Measurements from ENCODE around the gene SAFB2. TPM values are rescaled to one million over a fixed set of nuclear protein-coding genes. Genes with fewer than 3 reads are reported as not detected.

Gene SAFB2
- total RNA-seq, 2 experiments from 2014 or later, result 131 to 140 TPM

DNA sequence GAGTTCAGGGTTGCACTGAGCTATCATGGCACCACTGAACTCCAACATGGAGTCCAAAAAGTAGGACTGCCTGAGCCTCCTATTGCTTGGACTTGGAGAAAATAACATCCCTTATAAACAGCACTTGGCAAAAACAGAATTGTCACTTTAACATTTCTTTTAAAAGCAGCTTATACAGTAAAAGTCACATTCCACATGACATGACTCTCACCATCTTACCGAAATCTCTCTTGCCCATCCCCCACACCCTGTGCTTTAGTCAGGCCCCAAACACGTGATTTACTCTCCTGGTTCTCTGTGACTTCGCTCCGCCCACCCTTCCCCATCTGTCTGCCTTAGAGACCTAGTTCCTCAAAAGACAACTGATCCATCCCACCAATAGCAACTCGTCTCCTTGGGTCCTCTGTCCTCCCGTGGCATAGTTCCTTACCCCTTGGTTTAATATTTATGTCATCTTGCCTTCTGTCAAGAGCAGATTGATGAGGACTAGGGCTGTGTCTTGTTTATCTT is 4.9 kb upstream of the SAFB2 start:
- ATAC-seq (ENCODE audit: low read depth) (no peak), DNase-seq (no peak)
- Mint-ChIP-seq H3K9me3 (no peaks in the 10 kb centered on the region), H3K27me3 (no peaks in the 10 kb centered on the region), H3K4me3 (peak overlapping the region; percentile 3), H3K4me1 (peaks cover 58% of the 10 kb centered on the region), H3K36me3 (peaks cover 38% of the 10 kb centered on the region), H3K27ac (peak overlapping the region; percentile 57)
- POLR2A ChIA-PET, result interaction anchor here (0.6 kb wide), 1 partner anchor 816 kb away, joined by 6 read pairs; no protein-coding TSS in a partner anchor

DNA sequence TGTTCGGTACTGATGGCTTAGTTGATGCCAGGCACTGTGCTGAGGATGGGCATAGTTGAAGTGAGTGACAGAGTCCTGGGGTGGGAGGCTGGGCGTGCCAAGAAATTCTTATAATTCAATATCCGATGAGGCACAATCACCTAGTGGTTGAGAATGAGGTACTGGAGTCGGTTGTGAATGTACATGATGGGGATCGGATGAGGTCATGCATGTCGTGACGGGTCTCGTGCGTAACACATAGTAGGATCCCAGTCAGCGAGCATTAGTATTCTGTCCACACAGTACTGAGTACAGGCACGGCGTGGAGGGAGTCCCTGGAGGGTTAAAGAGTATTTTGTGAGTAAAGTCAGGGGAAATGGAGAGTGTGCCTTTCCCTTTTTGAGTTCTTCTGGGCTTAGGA is 3.1 kb upstream of the SAFB2 start:
- Mint-ChIP-seq H3K36me3 (peaks cover 26% of the 10 kb centered on the region), H3K9me3 (no peaks in the 10 kb centered on the region), H3K27ac (peak overlapping the region; percentile 82), H3K4me1 (peaks cover 52% of the 10 kb centered on the region), H3K27me3 (no peaks in the 10 kb centered on the region), H3K4me3 (peak overlapping the region; percentile 99)
- DNase-seq (no peak), ATAC-seq (ENCODE audit: low read depth) (no peak)
- POLR2A ChIA-PET, result interaction anchor here (0.8 to 1.6 kb wide), 3 partner anchors 61 to 95 kb away, joined by 3 to 9 read pairs (median 3); partner anchors contain the start of genes CATSPERD and RPL36

GRCh38 chr19:5624741-5625278 is 2.2 kb upstream of the SAFB2 start:
- Mint-ChIP-seq H3K27me3 (no peaks in the 10 kb centered on the region), H3K36me3 (peaks cover 31% of the 10 kb centered on the region), H3K4me3 (peak overlapping the region; percentile 99), H3K4me1 (peaks cover 54% of the 10 kb centered on the region), H3K9me3 (no peaks in the 10 kb centered on the region), H3K27ac (peak overlapping the region; percentile 82)
- POLR2A ChIA-PET, result interaction anchor here (0.8 to 1.6 kb wide), 3 partner anchors 62 to 95 kb away, joined by 3 to 9 read pairs (median 3); partner anchors contain the start of genes CATSPERD and RPL36
- ATAC-seq (ENCODE audit: low read depth) (no peak), DNase-seq (no peak)

- Mint-ChIP-seq H3K27ac (peak overlapping the region; percentile 82), H3K4me3 (peak overlapping the region; percentile 99), H3K4me1 (peaks cover 52% of the 10 kb centered on the region), H3K36me3 (peaks cover 30% of the 10 kb centered on the region), H3K27me3 (no peaks in the 10 kb centered on the region), H3K9me3 (no peaks in the 10 kb centered on the region)
- POLR2A ChIA-PET, result interaction anchor here (1.6 to 3.4 kb wide), 2 partner anchors 63 to 66 kb away, joined by 9 to 29 read pairs; partner anchors contain the start of gene RPL36
- ATAC-seq (ENCODE audit: low read depth) (no peak), DNase-seq (no peak)
Measured at GRCh38 chr19:5624018-5624663, 1.6 kb upstream of the SAFB2 start.

DNA sequence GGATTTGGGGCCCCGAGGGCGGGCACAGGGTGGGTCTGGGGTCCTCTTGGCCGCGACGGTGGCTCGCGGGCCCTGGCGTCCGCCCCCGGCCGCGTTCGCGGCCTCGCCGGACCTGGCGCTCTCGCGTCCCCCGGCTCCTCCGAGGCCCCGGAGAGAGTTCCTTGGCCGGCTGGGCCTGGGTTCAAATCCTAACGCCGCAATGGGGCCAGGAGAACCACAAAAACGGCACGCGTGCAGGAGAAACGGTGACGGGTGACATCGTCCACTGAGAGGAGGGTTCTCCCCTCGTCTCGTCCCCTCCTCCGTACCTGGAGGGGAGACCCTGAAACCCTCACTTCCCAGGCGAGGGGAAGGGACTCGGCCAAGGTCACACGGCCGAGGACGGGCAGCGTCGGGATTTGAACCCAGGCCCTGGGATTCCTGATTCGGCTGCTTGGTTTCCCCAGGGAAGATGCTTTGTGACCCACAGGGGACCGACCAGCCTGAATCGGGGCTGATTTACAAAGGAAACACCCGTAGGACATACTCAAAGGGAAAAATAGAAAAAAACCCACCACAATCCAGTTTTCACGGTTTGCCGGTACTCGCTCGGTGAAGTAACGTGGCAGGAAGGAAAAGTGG is 931 bp upstream of the SAFB2 start:
- DNase-seq, result no peak
- Mint-ChIP-seq H3K27me3 (no peaks in the 10 kb centered on the region), H3K4me1 (peaks cover 50% of the 10 kb centered on the region), H3K4me3 (peak overlapping the region; percentile 99), H3K36me3 (peaks cover 25% of the 10 kb centered on the region), H3K27ac (peak overlapping the region; percentile 99), H3K9me3 (no peaks in the 10 kb centered on the region)
- no peak for ATAC-seq (ENCODE audit: low read depth)
- POLR2A ChIA-PET, result interaction anchor here (1.0 to 3.7 kb wide), 10 partner anchors 10 to 898 kb away, joined by 3 to 29 read pairs (median 6); partner anchors contain the start of genes CATSPERD, LONP1 and RPL36

DNA sequence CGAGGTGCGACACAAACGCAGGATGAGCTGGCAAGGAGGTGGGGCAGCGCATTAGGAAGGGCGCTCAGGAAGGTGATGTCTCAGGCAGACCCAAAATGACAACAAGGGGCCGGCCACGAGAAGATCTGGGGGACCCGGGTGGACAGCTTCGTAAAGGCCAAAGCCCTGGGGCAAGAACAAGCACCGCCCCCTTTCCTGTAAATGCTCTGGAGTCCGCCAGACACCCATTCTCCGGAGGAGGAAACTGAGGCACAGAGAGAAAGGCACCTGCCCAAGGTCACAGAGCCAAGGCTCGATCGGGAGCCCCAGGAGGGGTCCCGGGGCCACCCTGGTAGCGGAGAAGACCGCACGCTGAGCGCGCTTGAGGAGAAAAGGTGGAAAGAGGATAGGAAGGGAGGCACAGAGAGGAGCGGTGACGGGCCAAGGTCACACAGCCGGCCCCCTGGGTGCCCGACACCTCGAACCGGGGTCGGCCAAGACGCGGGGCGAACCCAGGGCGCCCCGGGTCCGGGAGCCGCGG is 571 bp downstream of the SAFB2 start:
- DNase-seq (peak; percentile 53), ATAC-seq (ENCODE audit: low read depth) (no peak)
- peak overlapping the region; percentile 99 for H3K4me3 Mint-ChIP-seq
- POLR2A ChIA-PET, result interaction anchor here (0.6 to 3.7 kb wide), 13 partner anchors 8 to 897 kb away, joined by 3 to 29 read pairs (median 5); partner anchors contain the start of genes CATSPERD, LONP1 and RPL36
- H3K9me3 Mint-ChIP-seq, result no peaks in the 10 kb centered on the region
- peaks cover 18% of the 10 kb centered on the region for H3K36me3 Mint-ChIP-seq
- H3K27me3 Mint-ChIP-seq, result no peaks in the 10 kb centered on the region
- H3K4me1 Mint-ChIP-seq, result peaks cover 45% of the 10 kb centered on the region
- H3K27ac Mint-ChIP-seq, result peak overlapping the region; percentile 97

DNA sequence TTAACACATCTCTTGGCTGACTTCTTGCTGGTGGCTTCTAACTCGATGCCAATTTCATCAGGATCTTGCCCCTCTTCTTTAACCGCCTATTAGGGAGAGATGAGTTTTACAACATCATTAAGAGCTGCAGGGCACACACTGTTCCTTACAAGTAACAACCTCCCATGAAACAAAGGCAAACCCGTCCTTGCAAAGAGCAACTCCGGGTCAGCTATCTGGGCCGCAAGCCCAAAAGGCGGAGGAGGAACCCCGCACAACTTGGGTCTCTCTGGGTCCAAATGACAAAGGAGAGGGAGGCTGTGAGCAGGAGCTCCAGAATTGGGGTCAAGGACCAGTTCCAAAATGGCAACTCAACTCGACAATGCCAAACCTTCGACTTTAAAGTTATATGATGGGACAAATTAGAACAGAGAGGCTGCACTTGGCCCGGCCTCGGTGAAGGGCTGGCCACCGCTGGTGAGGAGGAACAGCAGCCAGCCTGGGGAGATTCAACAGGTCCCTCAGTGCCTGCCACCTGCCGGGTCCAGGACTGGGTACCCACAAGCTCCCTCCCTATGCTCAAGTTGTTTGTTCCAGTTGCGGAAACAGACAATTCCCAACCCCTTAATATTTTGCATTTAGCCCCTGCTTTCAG is 1.1 kb downstream of the SAFB2 start:
- ATAC-seq (ENCODE audit: low read depth), result no peak
- Mint-ChIP-seq H3K9me3 (no peaks in the 10 kb centered on the region), H3K36me3 (peaks cover 18% of the 10 kb centered on the region), H3K4me1 (peaks cover 40% of the 10 kb centered on the region), H3K27me3 (no peaks in the 10 kb centered on the region), H3K4me3 (peak overlapping the region; percentile 99), H3K27ac (peak overlapping the region; percentile 97)
- POLR2A ChIA-PET, result interaction anchor here (1.6 to 3.7 kb wide), 5 partner anchors 55 to 206 kb away, joined by 3 to 29 read pairs (median 18); partner anchors contain the start of genes CATSPERD, LONP1 and RPL36
- no peak for DNase-seq

- Mint-ChIP-seq H3K27me3 (no peaks in the 10 kb centered on the region), H3K4me1 (peaks cover 26% of the 10 kb centered on the region), H3K36me3 (peaks cover 19% of the 10 kb centered on the region), H3K27ac (peak overlapping the region; percentile 14), H3K4me3 (peak overlapping the region; percentile 99), H3K9me3 (no peaks in the 10 kb centered on the region)
- no peak for DNase-seq
- POLR2A ChIA-PET, result interaction anchor here (0.9 to 3.7 kb wide), 3 partner anchors 34 to 208 kb away, joined by 3 to 24 read pairs (median 4); partner anchors contain the start of gene RPL36
- ATAC-seq (ENCODE audit: low read depth), result no peak
Measured at GRCh38 chr19:5619946-5620345, 2.6 kb downstream of the SAFB2 start.

DNA sequence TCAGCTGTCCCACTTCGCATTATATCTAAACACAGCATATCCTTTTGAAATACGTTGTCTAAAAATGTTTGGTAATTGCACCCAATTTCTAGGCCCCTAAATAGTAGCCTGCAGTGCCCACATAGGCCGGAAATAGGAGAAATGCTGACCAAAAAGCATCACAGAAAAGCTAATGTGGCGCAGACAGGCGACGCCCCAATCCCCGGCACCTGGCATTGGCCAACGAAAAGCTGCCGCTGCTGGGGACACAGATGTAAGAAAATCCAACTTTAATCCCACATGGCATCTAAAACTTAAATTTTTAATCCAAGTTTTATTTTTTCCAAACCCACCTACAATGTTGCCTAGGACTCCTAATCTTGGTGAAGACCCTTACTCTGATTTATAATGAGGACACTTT is 4.0 kb downstream of the SAFB2 start:
- ATAC-seq (ENCODE audit: low read depth) (no peak), DNase-seq (no peak)
- POLR2A ChIA-PET, result no interaction called here
- H3K36me3 Mint-ChIP-seq, result peaks cover 24% of the 10 kb centered on the region
- no peak overlapping the region for H3K4me3 Mint-ChIP-seq
- H3K27me3 Mint-ChIP-seq, result no peaks in the 10 kb centered on the region
- no peaks in the 10 kb centered on the region for H3K9me3 Mint-ChIP-seq
- no peak overlapping the region for H3K27ac Mint-ChIP-seq
- peaks cover 22% of the 10 kb centered on the region for H3K4me1 Mint-ChIP-seq

GRCh38 chr19:5617080-5617479 is 5.5 kb downstream of the SAFB2 start:
- Mint-ChIP-seq H3K27ac (no peak overlapping the region), H3K9me3 (no peaks in the 10 kb centered on the region), H3K36me3 (peaks cover 29% of the 10 kb centered on the region), H3K27me3 (no peaks in the 10 kb centered on the region), H3K4me1 (peaks cover 22% of the 10 kb centered on the region), H3K4me3 (no peak overlapping the region)
- ATAC-seq (ENCODE audit: low read depth) (no peak), DNase-seq (no peak)
- POLR2A ChIA-PET, result no interaction called here

- DNase-seq (no peak), ATAC-seq (ENCODE audit: low read depth) (no peak)
- POLR2A ChIA-PET, result interaction anchor here (0.5 kb wide), 1 partner anchor 70 kb away, joined by 6 read pairs; no protein-coding TSS in a partner anchor
- Mint-ChIP-seq H3K9me3 (no peaks in the 10 kb centered on the region), H3K27me3 (no peaks in the 10 kb centered on the region), H3K36me3 (peaks cover 33% of the 10 kb centered on the region), H3K4me3 (no peak overlapping the region), H3K27ac (no peak overlapping the region), H3K4me1 (peaks cover 17% of the 10 kb centered on the region)
Measured at GRCh38 chr19:5615756-5616327, 6.7 kb downstream of the SAFB2 start.
